ENCODE results near the gene DRD4.

The DRD4 gene

GRCh38 chr11:610146-610801, 26.8 kb upstream of the DRD4 start:
- no peak for DNase-seq (ENCODE audit: low read depth)

- DNase-seq (ENCODE audit: low read depth) = no peak
These were observed 25.8 kb upstream of the DRD4 start for GRCh38 chr11:611001-611996.

GRCh38 chr11:612201-612960, 24.7 kb upstream of the DRD4 start:
- no peak for DNase-seq (ENCODE audit: low read depth)

GRCh38 chr11:612961-613300, 24.1 kb upstream of the DRD4 start:
- DNase-seq (ENCODE audit: low read depth) = no peak

GRCh38 chr11:613369-613968, 23.6 kb upstream of the DRD4 start:
- peak; percentile 62 for DNase-seq (ENCODE audit: low read depth)

GRCh38 chr11:614021-614622, 22.9 kb upstream of the DRD4 start:
- DNase-seq (ENCODE audit: low read depth) = no peak

- no peak for DNase-seq (ENCODE audit: low read depth)
These were observed 22.2 kb upstream of the DRD4 start for GRCh38 chr11:614623-615503.

GRCh38 chr11:615504-616319, 21.4 kb upstream of the DRD4 start, which contains the start of gene IRF7:
TSS of gene IRF7 (minus strand) at chr11:615950. CDS start at chr11:615364, 586 bp downstream.
- DNase-seq (ENCODE audit: low read depth) = peak; percentile 78

GRCh38 chr11:616320-617198, 20.5 kb upstream of the DRD4 start:
- DNase-seq (ENCODE audit: low read depth) = no peak

GRCh38 chr11:617199-617911, 19.7 kb upstream of the DRD4 start:
- no peak for DNase-seq (ENCODE audit: low read depth)

GRCh38 chr11:617912-618682, 19.0 kb upstream of the DRD4 start:
- DNase-seq (ENCODE audit: low read depth) = no peak

GRCh38 chr11:618856-619627, 18.0 kb upstream of the DRD4 start:
- DNase-seq (ENCODE audit: low read depth) = no peak

GRCh38 chr11:619628-620050, 17.4 kb upstream of the DRD4 start:
- DNase-seq (ENCODE audit: low read depth) = no peak

GRCh38 chr11:620201-620600, 16.9 kb upstream of the DRD4 start:
- DNase-seq (ENCODE audit: low read depth) = no peak

GRCh38 chr11:620935-621814, 15.9 kb upstream of the DRD4 start:
- no peak for DNase-seq (ENCODE audit: low read depth)

All from stimulated activated CD8-positive, alpha-beta memory T cell treated with anti-CD3 and anti-CD28 coated beads, Interleukin-15, amount 100 ng/mL, for 1 hour (primary cell).